Uterus (tissue), 4 donors: Measurements from ENCODE around the gene TRIM10. TPM values are rescaled to one million over a fixed set of nuclear protein-coding genes. Genes with fewer than 3 reads are reported as not detected.

Experiments
- DNase-seq, 2 donors: peaks; one replicate each; pipeline ENCODE4 v3.0.0-alpha.2; 2019 to 2020
- H3K27ac ChIP-seq, 2 donors: fragments of 200-600 bp; sonication (generic); 1 replicate in 1 of 2; 2 replicates in 1 of 2; pipeline ENCODE4 v1.5.1; 2016 to 2018
- H3K27me3 ChIP-seq, 2 donors: fragments of 200-600 bp; sonication (generic); one replicate each; pipeline ENCODE4 v1.5.1; 2018 to 2019; ENCODE audit warnings: control low read depth in 1 of 2
- H3K36me3 ChIP-seq, 2 donors: fragments of 200-600 bp; sonication (generic); one replicate each; pipeline ENCODE4 v1.5.1; 2019; ENCODE audit warnings: control low read depth in 1 of 2
- H3K4me1 ChIP-seq, 2 donors: fragments of 200-600 bp; sonication (generic); one replicate each; pipeline ENCODE4 v1.5.1; 2018 to 2019; ENCODE audit warnings: control low read depth in 1 of 2
- H3K4me3 ChIP-seq, 2 donors: fragments of 200-600 bp; sonication (generic); 1 replicate in 1 of 2; 2 replicates in 1 of 2; pipeline ENCODE4 v1.5.1; 2018 to 2019; ENCODE audit warnings: mild to moderate bottlenecking in 1 of 2
- H3K9me3 ChIP-seq, 2 donors: fragments of 200-600 bp; sonication (generic); one replicate each; pipeline ENCODE4 v1.5.1; 2019; ENCODE audit warnings: control low read depth in 1 of 2
- POLR2A ChIP-seq, 2 donors: fragments of 450-650 bp; IDR thresholded peaks; one replicate each; pipeline ENCODE4 v1.6.1; 2016; ENCODE audit warnings: antibody characterized with exemption in 2 of 2, mild to moderate bottlenecking in 1 of 2, moderate library complexity in 1 of 2
- intact Hi-C: fragments of 100-400 bp; cut with DNase I; formaldehyde crosslinking; loops from one replicate; pipeline ENCODE4 v1.15.1; 2023; ENCODE audit warnings: low total_unique reads
- small RNA-seq: library from RNA; depleted of rRNA; stranded (forward); fragments of <200 nt; gene quantifications from one replicate; pipeline ENCODE3, GENCODE V24; 2016
- total RNA-seq, 4 donors: library from RNA; depleted of rRNA in 3 of 4; stranded (reverse); fragments of >200 nt in 3 of 4; gene quantifications; one replicate each; pipeline versions ENCODE4 v1.1.0 to v1.2.4, GENCODE V29; 2014 to 2023
- TF ChIP-seq, protein P1 (sequence below), 4 experiments: fragments of 200-600 bp in 2 of 4; fragments of 450-650 bp in 2 of 4; sonication (generic) in 2 of 4; IDR thresholded peaks; one replicate each; pipeline ENCODE4 v1.5.1; 2016 to 2019; ENCODE audit warnings: antibody characterized with exemption in 4 of 4, mild to moderate bottlenecking in 2 of 4, moderate library complexity in 1 of 4
- donor health status: DM: yes; HTN: yes; CAD: no.

Gene TRIM10
- total RNA-seq, 4 donors from 2014 or later: 0.69 TPM; not detected in 3

DNA sequence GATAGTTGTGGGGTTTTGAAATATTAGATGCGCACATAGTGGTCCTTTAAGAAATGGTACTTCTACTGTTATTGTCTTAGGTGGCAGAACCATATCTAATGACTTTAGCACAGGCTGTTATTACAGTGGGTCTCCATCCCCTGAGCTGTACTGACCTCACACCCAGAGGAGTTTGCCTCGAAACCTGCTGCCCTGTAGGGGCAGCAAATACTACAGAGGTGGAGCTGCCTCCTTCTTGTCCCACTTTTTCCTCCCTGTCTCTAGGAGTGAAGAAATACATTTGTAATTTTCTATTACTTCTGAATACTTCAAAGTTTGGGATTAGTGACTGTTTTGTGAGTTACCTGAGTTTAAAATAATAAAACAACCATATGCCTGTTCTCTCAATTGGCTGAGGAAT, 56.4 kb downstream of the TRIM10 start:
- H3K27me3 ChIP-seq: peaks cover 0 to 10% of the 10 kb centered on the region in 2 donors

DNA sequence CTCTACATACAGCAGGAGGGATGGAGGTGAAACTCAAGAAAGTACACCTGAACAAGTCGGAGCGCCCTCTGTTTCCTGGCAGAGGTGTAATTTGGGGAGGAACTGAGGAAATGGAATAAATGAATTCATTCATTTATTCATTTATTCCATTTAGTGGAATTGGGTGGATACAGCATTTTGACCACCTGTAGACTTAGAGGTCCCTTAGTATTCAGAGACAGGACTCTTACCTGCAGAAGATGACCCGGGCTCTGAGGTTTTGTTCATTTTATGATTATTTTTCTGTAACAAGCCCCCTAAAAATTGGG, 57.2 kb downstream of the TRIM10 start:
- H3K36me3 ChIP-seq: no peaks in the 10 kb centered on the region
- DNase-seq: no peak
- no peak overlapping the region for H3K4me3 ChIP-seq

More for the DNA sequence above, 56.4 kb downstream of the TRIM10 start:
- DNase-seq: no peak
- no peaks in the 10 kb centered on the region for H3K9me3 ChIP-seq
- no peak overlapping the region for H3K4me3 ChIP-seq
- peaks cover 0 to 11% of the 10 kb centered on the region in 2 donors for H3K4me1 ChIP-seq
- intact Hi-C loops: no loop called here
- no peaks in the 10 kb centered on the region for H3K36me3 ChIP-seq
- no peak for TF ChIP-seq POLR2A (IDR thresholded peaks at IDR 0.05)
- TF ChIP-seq, protein P1, sequence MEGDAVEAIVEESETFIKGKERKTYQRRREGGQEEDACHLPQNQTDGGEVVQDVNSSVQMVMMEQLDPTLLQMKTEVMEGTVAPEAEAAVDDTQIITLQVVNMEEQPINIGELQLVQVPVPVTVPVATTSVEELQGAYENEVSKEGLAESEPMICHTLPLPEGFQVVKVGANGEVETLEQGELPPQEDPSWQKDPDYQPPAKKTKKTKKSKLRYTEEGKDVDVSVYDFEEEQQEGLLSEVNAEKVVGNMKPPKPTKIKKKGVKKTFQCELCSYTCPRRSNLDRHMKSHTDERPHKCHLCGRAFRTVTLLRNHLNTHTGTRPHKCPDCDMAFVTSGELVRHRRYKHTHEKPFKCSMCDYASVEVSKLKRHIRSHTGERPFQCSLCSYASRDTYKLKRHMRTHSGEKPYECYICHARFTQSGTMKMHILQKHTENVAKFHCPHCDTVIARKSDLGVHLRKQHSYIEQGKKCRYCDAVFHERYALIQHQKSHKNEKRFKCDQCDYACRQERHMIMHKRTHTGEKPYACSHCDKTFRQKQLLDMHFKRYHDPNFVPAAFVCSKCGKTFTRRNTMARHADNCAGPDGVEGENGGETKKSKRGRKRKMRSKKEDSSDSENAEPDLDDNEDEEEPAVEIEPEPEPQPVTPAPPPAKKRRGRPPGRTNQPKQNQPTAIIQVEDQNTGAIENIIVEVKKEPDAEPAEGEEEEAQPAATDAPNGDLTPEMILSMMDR (IDR thresholded peaks at IDR 0.05): no peak
- H3K27ac ChIP-seq: no peak overlapping the region

DNA sequence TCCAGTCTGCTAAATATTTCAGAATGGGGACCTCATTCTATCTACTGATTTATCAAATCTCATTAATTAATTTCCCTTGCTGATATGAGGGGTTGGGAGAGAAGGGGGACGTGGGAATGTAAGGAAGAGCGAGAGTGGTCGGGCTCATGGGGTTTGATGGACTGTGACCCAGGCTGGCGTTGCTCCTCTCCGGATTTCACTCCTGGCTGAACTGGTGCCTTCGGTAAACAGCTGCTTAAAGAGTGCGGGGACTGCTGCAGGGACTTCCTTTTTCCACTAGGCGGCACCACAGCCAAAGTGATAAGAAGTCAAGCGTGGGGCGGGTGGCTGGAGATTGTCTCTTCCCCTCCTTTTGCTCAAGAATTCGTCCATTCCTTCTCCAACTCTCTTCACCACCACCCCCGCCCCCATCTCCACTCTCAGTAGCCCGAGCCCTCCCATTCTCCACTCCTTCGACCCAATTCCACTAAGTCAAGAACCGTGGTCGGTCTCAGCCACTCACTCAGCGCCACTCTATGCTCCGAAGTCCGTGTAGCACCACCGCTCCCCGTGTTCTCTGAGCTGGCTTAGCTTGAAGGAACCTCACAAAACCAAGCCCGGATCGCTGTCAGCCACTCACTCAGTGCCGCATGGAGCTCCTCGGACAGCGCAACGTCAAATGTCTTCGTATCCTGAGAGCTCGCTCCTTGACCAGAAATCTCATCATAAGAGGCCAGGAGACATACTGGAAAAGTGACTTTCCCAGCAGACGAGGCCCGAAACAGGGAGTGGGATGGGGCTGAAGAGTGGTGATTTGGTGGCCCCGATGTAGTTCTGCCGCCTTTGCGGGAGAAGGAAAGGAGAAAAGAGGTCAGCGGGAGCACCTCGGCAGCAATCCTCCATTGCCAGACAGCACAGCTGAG, 57.8 kb downstream of the TRIM10 start:
- DNase-seq: peak; percentile 86 to 91
- peaks cover 0 to 11% of the 10 kb centered on the region in 2 donors for H3K4me1 ChIP-seq
- peak overlapping the region; percentile 23 to 35 for H3K4me3 ChIP-seq
- TF ChIP-seq POLR2A (IDR thresholded peaks at IDR 0.05): peak; percentile 9 to 10
- TF ChIP-seq, protein P1 (IDR thresholded peaks at IDR 0.05): peak; percentile 88 to 95 (median 90)
- peak overlapping the region; percentile 58 to 75 for H3K27ac ChIP-seq
- intact Hi-C loops: no loop called here
- H3K36me3 ChIP-seq: no peaks in the 10 kb centered on the region
- H3K9me3 ChIP-seq: no peaks in the 10 kb centered on the region
- H3K27me3 ChIP-seq: peaks cover 0 to 21% of the 10 kb centered on the region in 2 donors

More for the DNA sequence above, 57.2 kb downstream of the TRIM10 start:
- peaks cover 0 to 17% of the 10 kb centered on the region in 2 donors for H3K27me3 ChIP-seq
- TF ChIP-seq POLR2A (IDR thresholded peaks at IDR 0.05): no peak
- TF ChIP-seq, protein P1 (IDR thresholded peaks at IDR 0.05): no peak
- H3K9me3 ChIP-seq: no peaks in the 10 kb centered on the region
- intact Hi-C loops: no loop called here
- H3K27ac ChIP-seq: no peak overlapping the region
- H3K4me1 ChIP-seq: peaks cover 0 to 11% of the 10 kb centered on the region in 2 donors

DNA sequence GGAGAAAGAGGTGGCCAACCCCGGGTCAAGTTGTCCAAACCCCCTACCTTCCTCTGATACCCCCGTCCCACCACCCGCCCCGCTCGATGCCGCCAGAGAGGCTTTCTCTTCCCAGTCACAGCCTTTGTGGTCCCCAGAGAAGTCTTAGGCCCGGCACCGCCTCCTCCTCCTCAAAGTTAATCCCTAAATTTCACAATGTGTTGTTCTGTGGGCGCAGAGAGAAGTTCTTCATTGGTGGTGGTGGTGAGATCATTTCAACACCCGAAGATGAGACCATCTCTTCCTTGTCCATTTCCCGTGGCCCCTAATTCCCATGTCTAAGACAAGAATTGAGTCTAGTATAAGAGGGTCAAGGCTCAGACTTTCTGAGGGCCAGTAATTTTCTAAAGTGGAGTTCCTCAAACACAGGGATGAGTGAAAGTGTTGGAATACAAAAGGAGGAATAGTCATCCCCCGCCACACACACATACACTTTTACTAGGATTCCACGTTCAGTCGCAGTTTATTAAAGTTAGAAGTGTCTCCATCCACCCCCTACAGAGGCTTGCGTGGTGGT, 58.5 kb downstream of the TRIM10 start:
- no peak for TF ChIP-seq POLR2A (IDR thresholded peaks at IDR 0.05)
- TF ChIP-seq, protein P1 (IDR thresholded peaks at IDR 0.05): no peak
- Histone ChIP-seq H3K4me3 (peak overlapping the region; percentile 24 to 31), H3K27me3 (peaks cover 0 to 23% of the 10 kb centered on the region in 2 donors), H3K9me3 (no peaks in the 10 kb centered on the region), H3K27ac (peak overlapping the region; percentile 58 to 75), H3K36me3 (no peaks in the 10 kb centered on the region), H3K4me1 (peaks cover 0 to 11% of the 10 kb centered on the region in 2 donors)
- intact Hi-C loops: no loop called here
- peak in 1 of 2 donors; percentile 48 for DNase-seq

Small RNA genes within 50 kb of the gene (small RNA-seq; reads per million reads assigned to genes)
- gene RF00554: not detected

Other genes with a start within 250 kb of the TRIM10 start
- 100 to 1,000 TPM; 160 to 722 (median 625) TPM for gene HLA-A, start 218.7 kb downstream of the TRIM10 start, total RNA-seq
- gene POLR1H, start 99.9 kb downstream of the TRIM10 start, total RNA-seq: 100 to 1,000 TPM in 1 of 4 donors, 10 to 100 TPM in 3; 21.2 to 121 (median 33.4) TPM
- gene PPP1R11, start 94.0 kb downstream of the TRIM10 start, total RNA-seq: 10 to 100 TPM in 3 of 4 donors, 1 to 10 TPM in 1; 7.9 to 47.9 (median 23.3) TPM
- under 1 TPM in 2 of 4 donors, not detected in 2; 0.21 to 0.83 TPM for gene RNF39, start 85.4 kb downstream of the TRIM10 start, total RNA-seq
- gene TRIM31, start 48.1 kb downstream of the TRIM10 start, total RNA-seq: not detected
- not detected for gene TRIM40, start 25.1 kb downstream of the TRIM10 start, total RNA-seq
- not detected for gene TRIM15, start 2.3 kb upstream of the TRIM10 start, total RNA-seq
- 10 to 100 TPM; 14.9 to 38.1 (median 30.0) TPM for gene TRIM26, start 52.2 kb upstream of the TRIM10 start, total RNA-seq
- gene TRIM39, start 165.7 kb upstream of the TRIM10 start, total RNA-seq: 10 to 100 TPM in 3 of 4 donors, 1 to 10 TPM in 1; 3.2 to 29.7 (median 18.7) TPM
- 100 to 1,000 TPM in 1 of 4 donors, 10 to 100 TPM in 3; 12.9 to 220 (median 66.1) TPM for gene RPP21, start 183.9 kb upstream of the TRIM10 start, total RNA-seq